HepG2 (cell line): ENCODE data around the gene C1orf159. TPM values are rescaled to one million over a fixed set of nuclear protein-coding genes. Genes with fewer than 3 reads are reported as not detected.

Source experiments
- ASH2L ChIP-seq: fragments of 300-600, 200-600 bp; sonication (generic); IDR thresholded peaks from 2 replicates; pipeline ENCODE4 v1.7.0; 2017; ENCODE audit warnings: low read depth, mild to moderate bottlenecking, moderate library complexity, mixed read lengths, low read length; ENCODE audit not compliant: insufficient read length
- BHLHE40 ChIP-seq: IDR thresholded peaks from 2 replicates; pipeline ENCODE4 v1.6.1; 2011; ENCODE audit warnings: low read length, improper control_type of control experiment
- CHD4 ChIP-seq: fragments of 200-600 bp; sonication (generic); IDR thresholded peaks from 2 replicates; pipeline ENCODE4 v1.7.0; 2017; ENCODE audit warnings: mild to moderate bottlenecking, low read length, borderline replicate concordance
- FOXJ3 ChIP-seq: sonication (generic); formaldehyde crosslinking; IDR thresholded peaks from 2 replicates; pipeline ENCODE4 v1.4.0; 2020; ENCODE audit warnings: missing genetic modification reagents, mild to moderate bottlenecking, borderline replicate concordance
- HMGA1 ChIP-seq: sonication (generic); formaldehyde crosslinking; conservative IDR thresholded peaks from 2 replicates; pipeline ENCODE4 v1.4.0; 2020; ENCODE audit warnings: missing genetic modification reagents
- MTF2 ChIP-seq: sonication (generic); formaldehyde crosslinking; IDR thresholded peaks from 2 replicates; pipeline ENCODE4 v1.5.0; 2020; ENCODE audit warnings: missing genetic modification reagents, borderline replicate concordance
- MZF1 ChIP-seq: sonication (generic); formaldehyde crosslinking; IDR thresholded peaks from 2 replicates; pipeline ENCODE4 v1.8.1; 2023; ENCODE audit warnings: mild to moderate bottlenecking, missing genetic modification reagents, borderline replicate concordance
- NRL ChIP-seq: sonication (generic); formaldehyde crosslinking; IDR thresholded peaks from 2 replicates; pipeline ENCODE4 v1.5.0; 2020; ENCODE audit warnings: missing genetic modification reagents, mild to moderate bottlenecking, moderate library complexity, borderline replicate concordance
- RBM22 ChIP-seq: fragments of 200-400 bp; formaldehyde crosslinking; optimal IDR thresholded peaks from 2 replicates; pipeline ENCODE3; 2017; ENCODE audit warnings: mild to moderate bottlenecking, low read length, moderate library complexity
- RNF2 ChIP-seq: fragments of 450-650 bp; conservative IDR thresholded peaks from 2 replicates; pipeline ENCODE4 v1.6.1; 2016; ENCODE audit warnings: low read depth
- SNAPC2 ChIP-seq: sonication (generic); formaldehyde crosslinking; IDR thresholded peaks from 2 replicates; pipeline ENCODE4 v1.8.1; 2022; ENCODE audit warnings: mild to moderate bottlenecking, missing genetic modification reagents
- STAT5B ChIP-seq: sonication (generic); formaldehyde crosslinking; IDR thresholded peaks from 2 replicates; pipeline ENCODE4 v1.4.0; 2020; ENCODE audit warnings: missing genetic modification reagents
- TOPORS ChIP-seq: sonication (generic); formaldehyde crosslinking; IDR thresholded peaks from 2 replicates; pipeline ENCODE4 v1.8.0; 2023; ENCODE audit warnings: mild to moderate bottlenecking, missing genetic modification reagents
- ZFP1 ChIP-seq: IDR thresholded peaks from 2 replicates; pipeline ENCODE4 v1.6.1; 2016
- ZKSCAN5 ChIP-seq: sonication (generic); formaldehyde crosslinking; IDR thresholded peaks from 2 replicates; pipeline ENCODE4 v1.5.1; 2020; ENCODE audit warnings: mild to moderate bottlenecking, missing genetic modification reagents
- ZNF205 ChIP-seq: IDR thresholded peaks from 2 replicates; pipeline ENCODE4 v1.6.1; 2018; ENCODE audit warnings: missing biosample characterization, missing genetic modification reagents
- ZNF296 ChIP-seq: sonication (generic); formaldehyde crosslinking; conservative IDR thresholded peaks from 2 replicates; pipeline ENCODE4 v1.5.0; 2020; ENCODE audit warnings: mild to moderate bottlenecking, missing genetic modification reagents
- ZNF34 ChIP-seq: sonication (generic); formaldehyde crosslinking; IDR thresholded peaks from 2 replicates; pipeline ENCODE4 v1.4.0; 2020; ENCODE audit warnings: mild to moderate bottlenecking, missing genetic modification reagents, borderline replicate concordance
- ZNF652 ChIP-seq: IDR thresholded peaks from 2 replicates; pipeline ENCODE4 v1.6.1; 2016; ENCODE audit warnings: low read depth, borderline replicate concordance
- ZNF709 ChIP-seq: sonication (generic); formaldehyde crosslinking; IDR thresholded peaks from 2 replicates; pipeline ENCODE4 v1.5.0; 2020; ENCODE audit warnings: mild to moderate bottlenecking, missing genetic modification reagents
- ZNF816 ChIP-seq: sonication (generic); formaldehyde crosslinking; IDR thresholded peaks from 2 replicates; pipeline ENCODE4 v1.8.0; 2022; ENCODE audit warnings: missing genetic modification reagents, mild to moderate bottlenecking, borderline replicate concordance
- polyA plus RNA-seq, 8 experiments: library from polyadenylated mRNA; depleted of rRNA in 3 of 8; stranded (reverse) in 7 of 8; unstranded in 1 of 8; fragments of >200 nt; fragmentation: Illumina TruSeq in 4 of 8; extraction: Trizol in 4 of 8; gene quantifications; 2 replicates each; pipeline versions ENCODE4 v1.2.1 to v1.2.3, GENCODE V29; 2011 to 2016; ENCODE audit warnings: low read depth in 4 of 8, missing spikeins in 1 of 8, mixed read lengths in 1 of 8; ENCODE audit not compliant: insufficient read depth in 1 of 8
- total RNA-seq, 5 experiments: library from RNA; depleted of rRNA; stranded (reverse); fragments of >200 nt; fragmentation: Illumina TruSeq; extraction: Trizol; gene quantifications; 2 replicates each; pipeline ENCODE4 v1.2.3, GENCODE V29; 2016; ENCODE audit warnings: low read depth in 1 of 5
- TF ChIP-seq, protein P1 (sequence below): IDR thresholded peaks from 2 replicates; pipeline ENCODE4 v1.6.1; 2018; ENCODE audit warnings: missing genetic modification reagents
- TF ChIP-seq, protein P2 (sequence below): sonication (generic); formaldehyde crosslinking; IDR thresholded peaks from 2 replicates; pipeline ENCODE4 v1.8.1; 2023; ENCODE audit warnings: mild to moderate bottlenecking, missing genetic modification reagents
- TF ChIP-seq, protein P3 (sequence below): sonication (generic); formaldehyde crosslinking; IDR thresholded peaks from 2 replicates; pipeline ENCODE4 v1.5.1; 2020; ENCODE audit warnings: mild to moderate bottlenecking, missing genetic modification reagents, borderline replicate concordance
- TF ChIP-seq, protein P4 (sequence below): sonication (generic); formaldehyde crosslinking; IDR thresholded peaks from 2 replicates; pipeline ENCODE4 v1.9.0; 2021; ENCODE audit warnings: missing genetic modification reagents, borderline replicate concordance

Gene C1orf159
- total and polyA plus RNA-seq, 2 of the 13 experiments (the other 11 are each of a cell fraction or from before 2014, with no cell fraction given): 3.8 to 6.7 TPM

DNA sequence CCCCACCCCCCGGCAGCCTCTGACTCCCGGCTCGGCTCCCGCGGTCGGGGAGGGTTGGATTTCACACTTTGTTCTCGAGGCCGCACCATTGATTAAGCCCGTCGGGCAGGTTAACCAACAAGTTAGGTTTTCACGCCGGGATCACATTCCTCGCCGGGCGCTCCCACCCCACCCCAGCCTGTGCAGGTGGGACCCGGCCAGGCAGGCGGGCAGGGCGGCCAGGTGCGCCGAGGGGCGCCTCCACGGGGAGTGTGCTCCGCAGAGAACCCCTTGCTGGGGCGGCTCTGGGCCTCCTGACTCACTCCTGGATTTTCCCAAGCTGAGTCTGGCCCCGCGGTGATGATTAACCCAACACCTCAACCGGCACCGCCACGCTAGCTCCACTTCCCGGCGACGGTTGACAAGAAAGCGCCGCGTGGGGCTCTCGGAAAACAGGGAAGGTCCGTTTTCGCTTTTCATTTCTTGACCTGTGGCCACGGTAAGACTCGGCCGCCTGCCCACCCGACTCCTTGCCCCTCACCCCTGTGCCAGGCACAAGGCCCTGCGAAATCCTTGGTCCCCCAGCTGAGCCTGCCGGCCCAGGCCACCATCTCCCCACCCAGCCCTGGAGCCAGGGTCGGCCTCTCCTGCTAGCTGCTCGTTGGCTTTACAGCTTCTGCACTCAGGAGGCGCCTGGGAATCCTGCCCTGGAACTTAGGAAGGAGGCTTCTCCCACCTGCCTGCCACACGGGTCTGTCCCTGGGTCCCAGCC lies 49.0 kb upstream of the C1orf159 start (continued):
- TF ChIP-seq NRL (CRISPR knock-in tag) (no peak; the same call in 1 of the 2 replicates), ZNF205 (no peak), ZKSCAN5 (no peak), ZNF652 (CRISPR knock-in tag) (no peak), RNF2 (0 out of 2 replicates have a peak, but pooled peaks have one; percentile 79), RBM22 (no peak), MTF2 (CRISPR knock-in tag) (no peak; the same call in 1 of the 2 replicates), MZF1 (CRISPR knock-in tag) (no peak), STAT5B (no peak), CHD4 (no peak), ZFP1 (CRISPR knock-in tag) (no peak), BHLHE40 (no peak), TOPORS (CRISPR knock-in tag) (no peak), ZNF709 (CRISPR knock-in tag) (no peak), ZNF34 (CRISPR knock-in tag) (no peak), FOXJ3 (no peak), HMGA1 (CRISPR knock-in tag) (no peak), ZNF296 (no peak), SNAPC2 (CRISPR knock-in tag) (no peak), ZNF816 (CRISPR knock-in tag) (no peak), ASH2L (peak; percentile 31)
- TF ChIP-seq, protein P1, sequence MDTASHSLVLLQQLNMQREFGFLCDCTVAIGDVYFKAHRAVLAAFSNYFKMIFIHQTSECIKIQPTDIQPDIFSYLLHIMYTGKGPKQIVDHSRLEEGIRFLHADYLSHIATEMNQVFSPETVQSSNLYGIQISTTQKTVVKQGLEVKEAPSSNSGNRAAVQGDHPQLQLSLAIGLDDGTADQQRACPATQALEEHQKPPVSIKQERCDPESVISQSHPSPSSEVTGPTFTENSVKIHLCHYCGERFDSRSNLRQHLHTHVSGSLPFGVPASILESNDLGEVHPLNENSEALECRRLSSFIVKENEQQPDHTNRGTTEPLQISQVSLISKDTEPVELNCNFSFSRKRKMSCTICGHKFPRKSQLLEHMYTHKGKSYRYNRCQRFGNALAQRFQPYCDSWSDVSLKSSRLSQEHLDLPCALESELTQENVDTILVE (CRISPR knock-in tag): no peak
- TF ChIP-seq, protein P2, sequence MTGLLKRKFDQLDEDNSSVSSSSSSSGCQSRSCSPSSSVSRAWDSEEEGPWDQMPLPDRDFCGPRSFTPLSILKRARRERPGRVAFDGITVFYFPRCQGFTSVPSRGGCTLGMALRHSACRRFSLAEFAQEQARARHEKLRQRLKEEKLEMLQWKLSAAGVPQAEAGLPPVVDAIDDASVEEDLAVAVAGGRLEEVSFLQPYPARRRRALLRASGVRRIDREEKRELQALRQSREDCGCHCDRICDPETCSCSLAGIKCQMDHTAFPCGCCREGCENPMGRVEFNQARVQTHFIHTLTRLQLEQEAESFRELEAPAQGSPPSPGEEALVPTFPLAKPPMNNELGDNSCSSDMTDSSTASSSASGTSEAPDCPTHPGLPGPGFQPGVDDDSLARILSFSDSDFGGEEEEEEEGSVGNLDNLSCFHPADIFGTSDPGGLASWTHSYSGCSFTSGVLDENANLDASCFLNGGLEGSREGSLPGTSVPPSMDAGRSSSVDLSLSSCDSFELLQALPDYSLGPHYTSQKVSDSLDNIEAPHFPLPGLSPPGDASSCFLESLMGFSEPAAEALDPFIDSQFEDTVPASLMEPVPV: no peak; the same call in 1 of the 2 replicates
- TF ChIP-seq, protein P3, sequence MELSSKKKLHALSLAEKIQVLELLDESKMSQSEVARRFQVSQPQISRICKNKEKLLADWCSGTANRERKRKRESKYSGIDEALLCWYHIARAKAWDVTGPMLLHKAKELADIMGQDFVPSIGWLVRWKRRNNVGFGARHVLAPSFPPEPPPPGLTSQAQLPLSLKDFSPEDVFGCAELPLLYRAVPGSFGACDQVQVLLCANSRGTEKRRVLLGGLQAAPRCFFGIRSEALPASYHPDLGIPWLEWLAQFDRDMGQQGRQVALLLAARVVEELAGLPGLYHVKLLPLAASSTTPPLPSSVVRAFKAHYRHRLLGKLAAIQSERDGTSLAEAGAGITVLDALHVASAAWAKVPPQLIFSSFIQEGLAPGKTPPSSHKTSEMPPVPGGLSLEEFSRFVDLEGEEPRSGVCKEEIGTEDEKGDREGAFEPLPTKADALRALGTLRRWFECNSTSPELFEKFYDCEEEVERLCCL (CRISPR knock-in tag): no peak
- TF ChIP-seq, protein P4, sequence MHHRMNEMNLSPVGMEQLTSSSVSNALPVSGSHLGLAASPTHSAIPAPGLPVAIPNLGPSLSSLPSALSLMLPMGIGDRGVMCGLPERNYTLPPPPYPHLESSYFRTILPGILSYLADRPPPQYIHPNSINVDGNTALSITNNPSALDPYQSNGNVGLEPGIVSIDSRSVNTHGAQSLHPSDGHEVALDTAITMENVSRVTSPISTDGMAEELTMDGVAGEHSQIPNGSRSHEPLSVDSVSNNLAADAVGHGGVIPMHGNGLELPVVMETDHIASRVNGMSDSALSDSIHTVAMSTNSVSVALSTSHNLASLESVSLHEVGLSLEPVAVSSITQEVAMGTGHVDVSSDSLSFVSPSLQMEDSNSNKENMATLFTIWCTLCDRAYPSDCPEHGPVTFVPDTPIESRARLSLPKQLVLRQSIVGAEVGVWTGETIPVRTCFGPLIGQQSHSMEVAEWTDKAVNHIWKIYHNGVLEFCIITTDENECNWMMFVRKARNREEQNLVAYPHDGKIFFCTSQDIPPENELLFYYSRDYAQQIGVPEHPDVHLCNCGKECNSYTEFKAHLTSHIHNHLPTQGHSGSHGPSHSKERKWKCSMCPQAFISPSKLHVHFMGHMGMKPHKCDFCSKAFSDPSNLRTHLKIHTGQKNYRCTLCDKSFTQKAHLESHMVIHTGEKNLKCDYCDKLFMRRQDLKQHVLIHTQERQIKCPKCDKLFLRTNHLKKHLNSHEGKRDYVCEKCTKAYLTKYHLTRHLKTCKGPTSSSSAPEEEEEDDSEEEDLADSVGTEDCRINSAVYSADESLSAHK (CRISPR knock-in tag): no peak
